Measurements from ENCODE around the gene ERVFRD-1.

Gene ERVFRD-1

GRCh38 chr6:11149551-11149950 lies 38.0 kb upstream of the ERVFRD-1 start:
- no peak for TF ChIP-seq CTCF (conservative IDR thresholded peaks at IDR 0.05; ENCODE audit: low read depth, low read length)
- DNase-seq (ENCODE audit: low read depth) = no peak
- no peak overlapping the region for H3K4me3 ChIP-seq (ENCODE audit: low read length)

- no peak overlapping the region for H3K4me3 ChIP-seq (ENCODE audit: low read length)
- DNase-seq (ENCODE audit: low read depth) = no peak
- no peak for TF ChIP-seq CTCF (conservative IDR thresholded peaks at IDR 0.05; ENCODE audit: low read depth, low read length)
Measured at GRCh38 chr6:11146117-11146826, 34.7 kb upstream of the ERVFRD-1 start.

GRCh38 chr6:11144393-11144851 lies 32.9 kb upstream of the ERVFRD-1 start:
- peak; percentile 34 for DNase-seq (ENCODE audit: low read depth)
- H3K4me3 ChIP-seq (ENCODE audit: low read length) = no peak overlapping the region
- peak; percentile 95 for TF ChIP-seq CTCF (conservative IDR thresholded peaks at IDR 0.05; ENCODE audit: low read depth, low read length)

GRCh38 chr6:11143394-11144371 lies 32.2 kb upstream of the ERVFRD-1 start:
- no peak for TF ChIP-seq CTCF (conservative IDR thresholded peaks at IDR 0.05; ENCODE audit: low read depth, low read length)
- H3K4me3 ChIP-seq (ENCODE audit: low read length) = no peak overlapping the region
- DNase-seq (ENCODE audit: low read depth) = peak; percentile 56

- no peak overlapping the region for H3K4me3 ChIP-seq (ENCODE audit: low read length)
- no peak for DNase-seq (ENCODE audit: low read depth)
- TF ChIP-seq CTCF (conservative IDR thresholded peaks at IDR 0.05; ENCODE audit: low read depth, low read length) = no peak
Measured at GRCh38 chr6:11142296-11143027, 30.9 kb upstream of the ERVFRD-1 start.

- no peak overlapping the region for H3K4me3 ChIP-seq (ENCODE audit: low read length)
- no peak for TF ChIP-seq CTCF (conservative IDR thresholded peaks at IDR 0.05; ENCODE audit: low read depth, low read length)
- DNase-seq (ENCODE audit: low read depth) = no peak
Measured at GRCh38 chr6:11141295-11141694, 29.8 kb upstream of the ERVFRD-1 start.
